Type B pancreatic cell (in vitro differentiated cells): ENCODE measurements around the gene ZDHHC14. TPM values are rescaled to one million over a fixed set of nuclear protein-coding genes. Genes with fewer than 3 reads are reported as not detected.

ENCODE experiments used
- DNase-seq: peaks from one replicate; pipeline ENCODE4 v3.0.0; 2021; ENCODE audit warnings: mixed read lengths; ENCODE audit not compliant: unreplicated experiment; ENCODE audit errors: extremely low spot score
- H3K27ac Mint-ChIP-seq: 2 replicates; pipeline ENCODE4 v1.8.0; 2021; ENCODE audit warnings: mild to moderate bottlenecking, mixed read lengths
- H3K27me3 Mint-ChIP-seq: 2 replicates; pipeline ENCODE4 v1.8.0; 2021; ENCODE audit warnings: mixed read lengths
- H3K36me3 Mint-ChIP-seq: 2 replicates; pipeline ENCODE4 v1.8.0; 2021; ENCODE audit warnings: mixed read lengths
- H3K4me1 Mint-ChIP-seq: one replicate; pipeline ENCODE4 v1.8.0; 2021; ENCODE audit warnings: mixed read lengths; ENCODE audit not compliant: unreplicated experiment
- H3K4me3 Mint-ChIP-seq: 2 replicates; pipeline ENCODE4 v1.8.0; 2021; ENCODE audit warnings: mild to moderate bottlenecking, mixed read lengths
- H3K9me3 Mint-ChIP-seq: 2 replicates; pipeline ENCODE4 v1.8.0; 2021; ENCODE audit warnings: mixed read lengths
- total RNA-seq: library from RNA; stranded (reverse); gene quantifications from 2 replicates; pipeline ENCODE4 v1.2.1, GENCODE V29; 2021; ENCODE audit warnings: low replicate concordance
- TF ChIP-seq, protein P1 (sequence below): fragments of 200-600 bp; sonication (generic); conservative IDR thresholded peaks from 2 replicates; pipeline ENCODE4 v1.5.0; 2021; ENCODE audit warnings: antibody characterized with exemption, mild to moderate bottlenecking

ZDHHC14 gene
- total RNA-seq, 1 donor from 2014 or later: 11.1 TPM

DNA sequence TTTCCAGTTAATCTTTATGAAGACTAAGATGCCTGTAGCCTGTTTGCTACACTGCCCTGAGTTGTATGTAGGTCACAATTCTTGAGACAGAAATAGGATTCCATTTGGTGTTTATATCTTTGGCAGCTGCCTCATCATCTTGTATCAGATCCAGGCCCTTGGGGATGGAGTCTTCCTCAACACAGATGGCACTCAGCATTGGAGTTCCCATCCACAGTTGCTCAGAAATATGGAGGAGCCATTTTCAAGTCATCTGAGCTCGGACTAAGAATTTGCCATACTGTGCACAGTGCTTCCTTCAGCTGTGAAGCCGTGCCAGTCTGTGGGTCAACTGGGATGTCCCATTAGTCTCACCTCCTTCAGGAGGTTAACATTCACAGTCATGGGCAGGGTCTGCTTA lies 156.6 kb downstream of the ZDHHC14 start:
- Mint-ChIP-seq H3K4me1 (peaks cover 30% of the 10 kb centered on the region), H3K36me3 (no peaks in the 10 kb centered on the region), H3K27ac (no peak overlapping the region), H3K9me3 (no peaks in the 10 kb centered on the region), H3K27me3 (peaks cover 3% of the 10 kb centered on the region), H3K4me3 (no peak overlapping the region)
- no peak for DNase-seq
- TF ChIP-seq, protein P1, sequence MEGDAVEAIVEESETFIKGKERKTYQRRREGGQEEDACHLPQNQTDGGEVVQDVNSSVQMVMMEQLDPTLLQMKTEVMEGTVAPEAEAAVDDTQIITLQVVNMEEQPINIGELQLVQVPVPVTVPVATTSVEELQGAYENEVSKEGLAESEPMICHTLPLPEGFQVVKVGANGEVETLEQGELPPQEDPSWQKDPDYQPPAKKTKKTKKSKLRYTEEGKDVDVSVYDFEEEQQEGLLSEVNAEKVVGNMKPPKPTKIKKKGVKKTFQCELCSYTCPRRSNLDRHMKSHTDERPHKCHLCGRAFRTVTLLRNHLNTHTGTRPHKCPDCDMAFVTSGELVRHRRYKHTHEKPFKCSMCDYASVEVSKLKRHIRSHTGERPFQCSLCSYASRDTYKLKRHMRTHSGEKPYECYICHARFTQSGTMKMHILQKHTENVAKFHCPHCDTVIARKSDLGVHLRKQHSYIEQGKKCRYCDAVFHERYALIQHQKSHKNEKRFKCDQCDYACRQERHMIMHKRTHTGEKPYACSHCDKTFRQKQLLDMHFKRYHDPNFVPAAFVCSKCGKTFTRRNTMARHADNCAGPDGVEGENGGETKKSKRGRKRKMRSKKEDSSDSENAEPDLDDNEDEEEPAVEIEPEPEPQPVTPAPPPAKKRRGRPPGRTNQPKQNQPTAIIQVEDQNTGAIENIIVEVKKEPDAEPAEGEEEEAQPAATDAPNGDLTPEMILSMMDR: no peak

- Mint-ChIP-seq H3K9me3 (no peaks in the 10 kb centered on the region), H3K4me1 (peaks cover 25% of the 10 kb centered on the region), H3K36me3 (no peaks in the 10 kb centered on the region), H3K27ac (peak overlapping the region; percentile 38), H3K27me3 (peaks cover 3% of the 10 kb centered on the region), H3K4me3 (no peak overlapping the region)
- no peak for DNase-seq
- TF ChIP-seq, protein P1: no peak
These were observed 157.2 kb downstream of the ZDHHC14 start for GRCh38 chr6:157538168-157538567.

- TF ChIP-seq, protein P1: no peak
- peak overlapping the region; percentile 38 for H3K27ac Mint-ChIP-seq
- peaks cover 21% of the 10 kb centered on the region for H3K4me1 Mint-ChIP-seq
- no peaks in the 10 kb centered on the region for H3K36me3 Mint-ChIP-seq
- H3K9me3 Mint-ChIP-seq: no peaks in the 10 kb centered on the region
- DNase-seq: no peak
- no peak overlapping the region for H3K4me3 Mint-ChIP-seq
- H3K27me3 Mint-ChIP-seq: peaks cover 3% of the 10 kb centered on the region
These were observed 157.7 kb downstream of the ZDHHC14 start for GRCh38 chr6:157538698-157539097.

DNA sequence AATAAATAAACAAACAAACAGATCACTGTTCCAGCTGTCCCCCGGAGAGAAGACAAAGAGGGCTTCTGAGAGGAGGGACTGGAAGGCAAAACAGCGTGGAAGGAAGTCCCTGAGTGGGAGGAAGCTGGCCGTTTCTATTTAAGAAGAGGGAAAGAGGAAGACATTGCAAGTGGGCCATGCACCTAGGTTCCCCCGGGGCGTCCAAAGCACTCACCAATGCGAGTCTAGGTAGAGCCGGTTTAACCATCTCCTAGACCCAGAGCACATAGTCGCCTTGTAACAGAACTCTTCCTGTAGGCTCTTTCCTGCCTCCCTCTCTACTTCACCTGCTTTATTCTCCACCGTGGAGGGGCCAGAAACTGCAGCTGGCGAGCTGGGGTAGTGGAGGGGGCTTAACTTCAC lies 158.4 kb downstream of the ZDHHC14 start:
- DNase-seq: no peak
- H3K27me3 Mint-ChIP-seq: peaks cover 3% of the 10 kb centered on the region
- H3K4me1 Mint-ChIP-seq: peaks cover 21% of the 10 kb centered on the region
- TF ChIP-seq, protein P1: no peak
- no peaks in the 10 kb centered on the region for H3K9me3 Mint-ChIP-seq
- H3K36me3 Mint-ChIP-seq: no peaks in the 10 kb centered on the region
- no peak overlapping the region for H3K4me3 Mint-ChIP-seq
- H3K27ac Mint-ChIP-seq: peak overlapping the region; percentile 27

GRCh38 chr6:157539900-157540752 lies 159.1 kb downstream of the ZDHHC14 start:
- H3K4me1 Mint-ChIP-seq: peaks cover 15% of the 10 kb centered on the region
- no peak for DNase-seq
- TF ChIP-seq, protein P1: no peak
- H3K27me3 Mint-ChIP-seq: peaks cover 3% of the 10 kb centered on the region
- H3K36me3 Mint-ChIP-seq: no peaks in the 10 kb centered on the region
- peak overlapping the region; percentile 27 for H3K27ac Mint-ChIP-seq
- no peak overlapping the region for H3K4me3 Mint-ChIP-seq
- no peaks in the 10 kb centered on the region for H3K9me3 Mint-ChIP-seq
